ENCODE measurements around the gene BBS1. TPM values are rescaled to one million over a fixed set of nuclear protein-coding genes. Genes with fewer than 3 reads are reported as not detected.
"Not testable (repeated sequence)": the region's sequence is repeated elsewhere in the genome, so short reads cannot be mapped to it uniquely, and the experiment has no call there.

The BBS1 gene
- total RNA-seq, 3 donors from 2014 or later, result 51.5 to 79.5 (median 63.8) TPM

- TF ChIP-seq, protein P1, sequence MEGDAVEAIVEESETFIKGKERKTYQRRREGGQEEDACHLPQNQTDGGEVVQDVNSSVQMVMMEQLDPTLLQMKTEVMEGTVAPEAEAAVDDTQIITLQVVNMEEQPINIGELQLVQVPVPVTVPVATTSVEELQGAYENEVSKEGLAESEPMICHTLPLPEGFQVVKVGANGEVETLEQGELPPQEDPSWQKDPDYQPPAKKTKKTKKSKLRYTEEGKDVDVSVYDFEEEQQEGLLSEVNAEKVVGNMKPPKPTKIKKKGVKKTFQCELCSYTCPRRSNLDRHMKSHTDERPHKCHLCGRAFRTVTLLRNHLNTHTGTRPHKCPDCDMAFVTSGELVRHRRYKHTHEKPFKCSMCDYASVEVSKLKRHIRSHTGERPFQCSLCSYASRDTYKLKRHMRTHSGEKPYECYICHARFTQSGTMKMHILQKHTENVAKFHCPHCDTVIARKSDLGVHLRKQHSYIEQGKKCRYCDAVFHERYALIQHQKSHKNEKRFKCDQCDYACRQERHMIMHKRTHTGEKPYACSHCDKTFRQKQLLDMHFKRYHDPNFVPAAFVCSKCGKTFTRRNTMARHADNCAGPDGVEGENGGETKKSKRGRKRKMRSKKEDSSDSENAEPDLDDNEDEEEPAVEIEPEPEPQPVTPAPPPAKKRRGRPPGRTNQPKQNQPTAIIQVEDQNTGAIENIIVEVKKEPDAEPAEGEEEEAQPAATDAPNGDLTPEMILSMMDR (IDR thresholded peaks at IDR 0.05), result no peak
- TF ChIP-seq POLR2A (IDR thresholded peaks at IDR 0.05) (no peak), POLR2AphosphoS5 (IDR thresholded peaks at IDR 0.05) (no peak)
- Histone ChIP-seq H3K4me1 (no peaks in the 10 kb centered on the region), H3K36me3 (no peaks in the 10 kb centered on the region), H3K9me3 (no peaks in the 10 kb centered on the region), H3K27ac (no peak overlapping the region), H3K4me3 (no peak overlapping the region), H3K27me3 (no peaks in the 10 kb centered on the region)
- intact Hi-C loops (cut with DNase I; ENCODE audit: low total_unique reads), result no loop called here
- no peak for DNase-seq (ENCODE audit: low spot score in 2 of 2)
Measured at GRCh38 chr11:66531841-66532240, 21.4 kb downstream of the BBS1 start.

- intact Hi-C loops (cut with DNase I; ENCODE audit: low total_unique reads), result no loop called here
- Histone ChIP-seq H3K27me3 (no peaks in the 10 kb centered on the region), H3K4me3 (no peak overlapping the region), H3K36me3 (no peaks in the 10 kb centered on the region), H3K4me1 (no peaks in the 10 kb centered on the region), H3K27ac (no peak overlapping the region), H3K9me3 (no peaks in the 10 kb centered on the region)
- no peak for DNase-seq (ENCODE audit: low spot score in 2 of 2)
- TF ChIP-seq POLR2AphosphoS5 (IDR thresholded peaks at IDR 0.05), result no peak
- TF ChIP-seq POLR2A (IDR thresholded peaks at IDR 0.05), result no peak
- TF ChIP-seq, protein P1 (IDR thresholded peaks at IDR 0.05), result no peak
Measured at GRCh38 chr11:66532784-66533183, 22.3 kb downstream of the BBS1 start.

GRCh38 chr11:66539170-66539869 is 28.9 kb downstream of the BBS1 start:
- Histone ChIP-seq H3K27ac (no peak overlapping the region), H3K4me3 (no peak overlapping the region), H3K27me3 (no peaks in the 10 kb centered on the region), H3K4me1 (no peaks in the 10 kb centered on the region), H3K36me3 (no peaks in the 10 kb centered on the region), H3K9me3 (no peaks in the 10 kb centered on the region)
- intact Hi-C loops (cut with DNase I; ENCODE audit: low total_unique reads), result no loop called here
- DNase-seq (ENCODE audit: low spot score in 2 of 2), result no peak
- TF ChIP-seq, protein P1 (IDR thresholded peaks at IDR 0.05), result no peak
- TF ChIP-seq POLR2AphosphoS5 (IDR thresholded peaks at IDR 0.05) (no peak), POLR2A (IDR thresholded peaks at IDR 0.05) (no peak)

- Histone ChIP-seq H3K9me3 (no peaks in the 10 kb centered on the region), H3K36me3 (no peaks in the 10 kb centered on the region), H3K4me1 (no peaks in the 10 kb centered on the region), H3K27me3 (no peaks in the 10 kb centered on the region), H3K4me3 (no peak overlapping the region), H3K27ac (no peak overlapping the region)
- intact Hi-C loops (cut with DNase I; ENCODE audit: low total_unique reads), result no loop called here
- TF ChIP-seq, protein P1 (IDR thresholded peaks at IDR 0.05), result no peak
- no peak for TF ChIP-seq POLR2AphosphoS5 (IDR thresholded peaks at IDR 0.05)
- no peak for TF ChIP-seq POLR2A (IDR thresholded peaks at IDR 0.05)
- no peak for DNase-seq (ENCODE audit: low spot score in 2 of 2)
Measured at GRCh38 chr11:66539870-66540213, 29.4 kb downstream of the BBS1 start.

GRCh38 chr11:66540598-66540997 is 30.2 kb downstream of the BBS1 start:
- DNase-seq (ENCODE audit: low spot score in 2 of 2); intact Hi-C loops (cut with DNase I; ENCODE audit: low total_unique reads); H3K4me3 ChIP-seq; H3K4me1 ChIP-seq; H3K27ac ChIP-seq; H3K36me3 ChIP-seq; H3K9me3 ChIP-seq; H3K27me3 ChIP-seq: not testable (repeated sequence)

- Histone ChIP-seq H3K36me3 (no peaks in the 10 kb centered on the region), H3K4me1 (no peaks in the 10 kb centered on the region), H3K27ac (no peak overlapping the region), H3K9me3 (no peaks in the 10 kb centered on the region), H3K27me3 (no peaks in the 10 kb centered on the region), H3K4me3 (no peak overlapping the region)
- TF ChIP-seq POLR2AphosphoS5 (IDR thresholded peaks at IDR 0.05), result no peak
- TF ChIP-seq, protein P1 (IDR thresholded peaks at IDR 0.05), result no peak
- no peak for TF ChIP-seq POLR2A (IDR thresholded peaks at IDR 0.05)
- intact Hi-C loops (cut with DNase I; ENCODE audit: low total_unique reads), result no loop called here
- no peak for DNase-seq (ENCODE audit: low spot score in 2 of 2)
Measured at GRCh38 chr11:66541892-66542291, 31.5 kb downstream of the BBS1 start.

Measured in breast epithelium (tissue), 4 donors.